ENCODE data around the gene MAML2.

MAML2 gene

DNA sequence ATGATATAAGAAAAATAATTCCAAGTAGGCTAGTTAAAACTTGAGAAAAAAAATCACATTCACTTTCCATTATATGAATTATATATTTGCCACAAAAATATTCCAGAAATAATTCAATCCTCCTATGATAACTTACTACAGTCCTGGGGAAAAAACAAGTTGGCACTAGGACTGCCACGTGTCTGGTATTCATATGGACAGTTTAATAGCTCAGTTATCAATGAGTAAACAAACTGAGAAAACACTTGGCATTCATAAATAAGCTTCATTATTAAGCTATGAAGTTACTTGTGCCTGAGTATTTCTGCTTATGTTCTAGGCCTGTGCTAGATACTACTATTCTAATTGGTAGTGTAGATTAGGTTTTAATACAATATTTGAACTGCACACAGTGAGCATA, 22.5 kb upstream of the MAML2 start:
- H3K36me3 ChIP-seq (ENCODE audit: control insufficient read depth, insufficient read depth, low read length): no peaks in the 10 kb centered on the region
- H3K4me1 ChIP-seq (ENCODE audit: control insufficient read depth, low read depth, low read length): no peaks in the 10 kb centered on the region
- H3K4ac ChIP-seq (ENCODE audit: low read depth, low read length): no peak overlapping the region
- H2BK120ac ChIP-seq (ENCODE audit: low read depth, low read length): no peak overlapping the region
- no peak overlapping the region for H2AK5ac ChIP-seq (ENCODE audit: low read length)
- whole genome bisulfite sequencing (ENCODE audit: extremely low coverage, insufficient coverage, low lambda C conversion rate): no CpG with 5 or more reads among the region's 1 CpG
- H3K56ac ChIP-seq (ENCODE audit: low read length): no peak overlapping the region
- no peak overlapping the region for H3K27ac ChIP-seq (ENCODE audit: low read depth, low read length)
- no peak overlapping the region for H3K23ac ChIP-seq (ENCODE audit: low read length)
- H3K4me2 ChIP-seq (ENCODE audit: low read length): no peak overlapping the region
- no peaks in the 10 kb centered on the region for H3K79me2 ChIP-seq (ENCODE audit: control insufficient read depth, insufficient read depth, low read length)
- no peak overlapping the region for H4K5ac ChIP-seq (ENCODE audit: low read length)
- no peak overlapping the region for H2BK5ac ChIP-seq (ENCODE audit: low read length)
- no peak overlapping the region for H2BK15ac ChIP-seq (replicated peaks; ENCODE audit: low read depth)
- no peak overlapping the region for H4K8ac ChIP-seq (ENCODE audit: low read depth, low read length)
- no peak overlapping the region for H3K4me3 ChIP-seq (ENCODE audit: low read length)
- no peaks in the 10 kb centered on the region for H3K27me3 ChIP-seq (ENCODE audit: insufficient read depth, low read length, poor library complexity)
- no peaks in the 10 kb centered on the region for H3K79me1 ChIP-seq (ENCODE audit: low read length)
- no peak overlapping the region for H3K18ac ChIP-seq (ENCODE audit: low read length)
- no peak overlapping the region for H3K9ac ChIP-seq (ENCODE audit: low read length)
- no peak for DNase-seq

DNA sequence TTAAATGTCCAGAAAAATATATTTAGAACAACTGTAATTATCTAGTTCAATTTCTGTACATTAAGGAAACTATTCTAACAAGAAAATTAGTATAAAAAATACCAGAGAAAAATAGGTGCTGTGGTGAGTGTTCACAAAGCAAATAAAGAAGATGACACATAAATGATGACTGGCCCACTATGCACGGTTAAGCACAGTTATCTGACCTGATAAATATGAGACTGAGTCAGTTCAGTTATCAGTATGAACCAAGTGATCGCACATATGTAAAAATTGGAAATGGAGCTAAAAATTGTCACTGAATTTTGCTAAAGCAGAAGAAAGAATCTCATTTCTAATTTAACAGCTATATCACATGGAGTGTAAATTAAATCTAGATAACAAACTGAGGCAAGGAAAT, 18.8 kb upstream of the MAML2 start:
- Histone ChIP-seq H3K9ac (ENCODE audit: low read length) (no peak overlapping the region), H3K27me3 (ENCODE audit: insufficient read depth, low read length, poor library complexity) (no peaks in the 10 kb centered on the region), H3K56ac (ENCODE audit: low read length) (no peak overlapping the region), H2AK5ac (ENCODE audit: low read length) (no peak overlapping the region), H2BK15ac (replicated peaks; ENCODE audit: low read depth) (no peak overlapping the region), H3K27ac (ENCODE audit: low read depth, low read length) (no peak overlapping the region), H3K36me3 (ENCODE audit: control insufficient read depth, insufficient read depth, low read length) (no peaks in the 10 kb centered on the region), H3K23ac (ENCODE audit: low read length) (no peak overlapping the region), H3K4me2 (ENCODE audit: low read length) (no peak overlapping the region), H3K79me2 (ENCODE audit: control insufficient read depth, insufficient read depth, low read length) (no peaks in the 10 kb centered on the region), H3K4me3 (ENCODE audit: low read length) (no peak overlapping the region), H3K4me1 (ENCODE audit: control insufficient read depth, low read depth, low read length) (no peaks in the 10 kb centered on the region), H3K79me1 (ENCODE audit: low read length) (no peaks in the 10 kb centered on the region), H4K5ac (ENCODE audit: low read length) (no peak overlapping the region), H3K4ac (ENCODE audit: low read depth, low read length) (no peak overlapping the region), H2BK120ac (ENCODE audit: low read depth, low read length) (no peak overlapping the region), H3K18ac (ENCODE audit: low read length) (no peak overlapping the region), H2BK5ac (ENCODE audit: low read length) (no peak overlapping the region), H4K8ac (ENCODE audit: low read depth, low read length) (no peak overlapping the region)
- WGBS (ENCODE audit: extremely low coverage, insufficient coverage, low lambda C conversion rate): no CpG with 5 or more reads among the region's 2 CpGs
- DNase-seq: no peak

DNA sequence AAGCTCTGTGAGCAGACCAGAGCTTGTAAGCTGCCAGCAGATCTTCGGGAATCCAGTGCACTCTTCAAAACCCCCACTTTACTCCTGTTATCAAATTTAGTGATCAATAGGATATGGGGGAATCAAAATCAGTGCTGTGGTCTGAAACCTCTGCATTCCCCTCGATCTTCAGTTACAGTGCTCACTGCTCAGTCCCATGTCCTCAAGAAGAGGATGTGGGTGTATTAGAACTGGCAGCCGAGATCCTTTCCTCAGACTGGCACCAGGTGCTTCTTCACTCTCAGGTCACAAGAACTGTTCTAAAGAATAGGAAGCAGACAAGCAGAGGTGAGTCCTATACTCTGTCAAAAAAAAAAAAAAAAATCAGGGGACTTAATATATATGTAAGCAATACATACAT, 15.3 kb upstream of the MAML2 start:
- no peak for DNase-seq
- Histone ChIP-seq H3K9ac (ENCODE audit: low read length) (no peak overlapping the region), H3K27me3 (ENCODE audit: insufficient read depth, low read length, poor library complexity) (no peaks in the 10 kb centered on the region), H4K8ac (ENCODE audit: low read depth, low read length) (no peak overlapping the region), H2AK5ac (ENCODE audit: low read length) (no peak overlapping the region), H3K18ac (ENCODE audit: low read length) (no peak overlapping the region), H3K4me2 (ENCODE audit: low read length) (no peak overlapping the region), H2BK120ac (ENCODE audit: low read depth, low read length) (no peak overlapping the region), H4K5ac (ENCODE audit: low read length) (no peak overlapping the region), H3K27ac (ENCODE audit: low read depth, low read length) (no peak overlapping the region), H3K56ac (ENCODE audit: low read length) (no peak overlapping the region), H2BK15ac (replicated peaks; ENCODE audit: low read depth) (no peak overlapping the region), H2BK5ac (ENCODE audit: low read length) (no peak overlapping the region), H3K79me2 (ENCODE audit: control insufficient read depth, insufficient read depth, low read length) (no peaks in the 10 kb centered on the region), H3K79me1 (ENCODE audit: low read length) (no peaks in the 10 kb centered on the region), H3K4ac (ENCODE audit: low read depth, low read length) (no peak overlapping the region), H3K23ac (ENCODE audit: low read length) (no peak overlapping the region), H3K4me3 (ENCODE audit: low read length) (no peak overlapping the region), H3K4me1 (ENCODE audit: control insufficient read depth, low read depth, low read length) (no peaks in the 10 kb centered on the region), H3K36me3 (ENCODE audit: control insufficient read depth, insufficient read depth, low read length) (no peaks in the 10 kb centered on the region)
- no CpG with 5 or more reads among the region's 3 CpGs for WGBS (ENCODE audit: extremely low coverage, insufficient coverage, low lambda C conversion rate)

DNA sequence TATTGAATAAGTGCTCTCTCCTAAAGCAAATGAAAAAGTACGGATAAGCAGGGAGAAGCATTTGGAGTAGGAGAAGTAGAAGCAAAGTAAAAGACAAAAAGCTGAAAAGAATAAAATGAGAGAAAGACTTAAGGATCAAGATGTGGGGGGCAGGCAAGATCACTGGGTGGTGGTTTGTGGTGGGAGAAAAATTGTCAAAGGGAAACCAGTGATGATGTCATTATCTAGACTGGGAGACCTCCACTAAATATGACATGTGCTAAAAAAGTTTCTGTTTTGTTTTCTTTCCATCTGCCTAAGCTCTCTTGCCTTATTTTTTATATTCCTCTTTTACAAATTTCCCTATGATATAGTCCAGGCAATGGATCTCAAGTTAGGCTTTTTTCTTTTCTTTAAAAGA, 14.8 kb upstream of the MAML2 start:
- Histone ChIP-seq H3K4me1 (ENCODE audit: control insufficient read depth, low read depth, low read length) (no peaks in the 10 kb centered on the region), H4K5ac (ENCODE audit: low read length) (no peak overlapping the region), H3K9ac (ENCODE audit: low read length) (no peak overlapping the region), H3K79me1 (ENCODE audit: low read length) (no peaks in the 10 kb centered on the region), H3K4me3 (ENCODE audit: low read length) (no peak overlapping the region), H3K4me2 (ENCODE audit: low read length) (no peak overlapping the region), H3K79me2 (ENCODE audit: control insufficient read depth, insufficient read depth, low read length) (no peaks in the 10 kb centered on the region), H4K8ac (ENCODE audit: low read depth, low read length) (no peak overlapping the region), H3K27ac (ENCODE audit: low read depth, low read length) (no peak overlapping the region), H3K36me3 (ENCODE audit: control insufficient read depth, insufficient read depth, low read length) (no peaks in the 10 kb centered on the region), H3K4ac (ENCODE audit: low read depth, low read length) (no peak overlapping the region), H3K23ac (ENCODE audit: low read length) (no peak overlapping the region), H2AK5ac (ENCODE audit: low read length) (no peak overlapping the region), H2BK5ac (ENCODE audit: low read length) (no peak overlapping the region), H2BK15ac (replicated peaks; ENCODE audit: low read depth) (no peak overlapping the region), H3K18ac (ENCODE audit: low read length) (no peak overlapping the region), H3K27me3 (ENCODE audit: insufficient read depth, low read length, poor library complexity) (no peaks in the 10 kb centered on the region), H3K56ac (ENCODE audit: low read length) (no peak overlapping the region), H2BK120ac (ENCODE audit: low read depth, low read length) (no peak overlapping the region)
- DNase-seq: no peak
- WGBS (ENCODE audit: extremely low coverage, insufficient coverage, low lambda C conversion rate): no CpG with 5 or more reads among the region's 1 CpG

DNA sequence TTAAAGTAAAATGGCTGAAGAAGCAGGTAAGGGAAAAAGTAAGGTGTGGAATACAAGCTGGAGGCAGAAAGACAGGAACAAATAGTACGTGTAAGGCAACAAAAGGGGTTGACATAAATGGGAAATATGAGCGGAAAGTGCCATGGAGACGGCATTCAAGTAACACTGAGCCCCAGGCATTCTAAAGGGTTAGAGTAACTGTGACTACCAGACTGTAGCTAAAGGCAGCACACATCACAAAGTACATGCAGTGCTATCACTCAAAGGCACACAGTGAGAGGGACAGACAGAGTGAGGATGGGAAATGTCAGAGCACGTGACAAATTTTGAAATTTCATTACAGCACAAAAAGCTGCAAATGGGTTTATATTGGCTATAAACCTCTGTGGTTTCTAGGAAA, 13.9 kb upstream of the MAML2 start:
- Histone ChIP-seq H3K79me1 (ENCODE audit: low read length) (no peaks in the 10 kb centered on the region), H3K79me2 (ENCODE audit: control insufficient read depth, insufficient read depth, low read length) (no peaks in the 10 kb centered on the region), H2BK15ac (replicated peaks; ENCODE audit: low read depth) (no peak overlapping the region), H3K27me3 (ENCODE audit: insufficient read depth, low read length, poor library complexity) (no peaks in the 10 kb centered on the region), H3K27ac (ENCODE audit: low read depth, low read length) (no peak overlapping the region), H3K36me3 (ENCODE audit: control insufficient read depth, insufficient read depth, low read length) (no peaks in the 10 kb centered on the region), H3K56ac (ENCODE audit: low read length) (no peak overlapping the region), H4K5ac (ENCODE audit: low read length) (no peak overlapping the region), H3K4me1 (ENCODE audit: control insufficient read depth, low read depth, low read length) (no peaks in the 10 kb centered on the region), H2BK120ac (ENCODE audit: low read depth, low read length) (no peak overlapping the region), H3K4ac (ENCODE audit: low read depth, low read length) (no peak overlapping the region), H3K4me2 (ENCODE audit: low read length) (no peak overlapping the region), H3K23ac (ENCODE audit: low read length) (no peak overlapping the region), H2BK5ac (ENCODE audit: low read length) (no peak overlapping the region), H3K18ac (ENCODE audit: low read length) (no peak overlapping the region), H2AK5ac (ENCODE audit: low read length) (no peak overlapping the region), H3K4me3 (ENCODE audit: low read length) (no peak overlapping the region), H4K8ac (ENCODE audit: low read depth, low read length) (no peak overlapping the region), H3K9ac (ENCODE audit: low read length) (no peak overlapping the region)
- no CpG with 5 or more reads among the region's 4 CpGs for WGBS (ENCODE audit: extremely low coverage, insufficient coverage, low lambda C conversion rate)
- no peak for DNase-seq
